HG03354 (cell line): ENCODE results near the gene CYP2J2.
"Not testable (repeated sequence)": the region's sequence is repeated elsewhere in the genome, so short reads cannot be mapped to it uniquely, and the experiment has no call there.

Experiments used
- ATAC-seq: cut with Tn5 transposase; IDR thresholded peaks from one replicate; pipeline ENCODE4 v1.9.1; 2021; ENCODE audit warnings: mild to moderate bottlenecking; ENCODE audit not compliant: unreplicated experiment, poor library complexity, severe bottlenecking

CYP2J2 gene

GRCh38 chr1:59879996-59880505, 46.5 kb downstream of the CYP2J2 start:
- ATAC-seq: no peak

GRCh38 chr1:59879574-59879973, 47.0 kb downstream of the CYP2J2 start:
- ATAC-seq: peak; percentile 88

- ATAC-seq: no peak
Observed at GRCh38 chr1:59878370-59878769, 48.2 kb downstream of the CYP2J2 start.

GRCh38 chr1:59877108-59877682, 49.4 kb downstream of the CYP2J2 start:
- no peak for ATAC-seq

GRCh38 chr1:59871746-59872145, 54.8 kb downstream of the CYP2J2 start:
- no peak for ATAC-seq

GRCh38 chr1:59866462-59866861, 60.1 kb downstream of the CYP2J2 start:
- ATAC-seq: no peak

GRCh38 chr1:59857679-59858354, 68.8 kb downstream of the CYP2J2 start:
- no peak for ATAC-seq

- no peak for ATAC-seq
Observed at GRCh38 chr1:59856725-59857338, 69.7 kb downstream of the CYP2J2 start.

- not testable (repeated sequence) for ATAC-seq
Observed at GRCh38 chr1:59855297-59855696, 71.3 kb downstream of the CYP2J2 start.

- no peak for ATAC-seq
Observed at GRCh38 chr1:59852117-59852516, 74.5 kb downstream of the CYP2J2 start.

- no peak for ATAC-seq
Observed at GRCh38 chr1:59846895-59847282, 79.7 kb downstream of the CYP2J2 start.

GRCh38 chr1:59846209-59846894, 80.2 kb downstream of the CYP2J2 start:
- no peak for ATAC-seq

GRCh38 chr1:59845091-59845490, 81.5 kb downstream of the CYP2J2 start:
- ATAC-seq: no peak
